Measurements from ENCODE around the gene WDR20. TPM values are rescaled to one million over a fixed set of nuclear protein-coding genes. Genes with fewer than 3 reads are reported as not detected.

The WDR20 gene
- total RNA-seq, 1 donor from 2014 or later: 28.5 TPM

DNA sequence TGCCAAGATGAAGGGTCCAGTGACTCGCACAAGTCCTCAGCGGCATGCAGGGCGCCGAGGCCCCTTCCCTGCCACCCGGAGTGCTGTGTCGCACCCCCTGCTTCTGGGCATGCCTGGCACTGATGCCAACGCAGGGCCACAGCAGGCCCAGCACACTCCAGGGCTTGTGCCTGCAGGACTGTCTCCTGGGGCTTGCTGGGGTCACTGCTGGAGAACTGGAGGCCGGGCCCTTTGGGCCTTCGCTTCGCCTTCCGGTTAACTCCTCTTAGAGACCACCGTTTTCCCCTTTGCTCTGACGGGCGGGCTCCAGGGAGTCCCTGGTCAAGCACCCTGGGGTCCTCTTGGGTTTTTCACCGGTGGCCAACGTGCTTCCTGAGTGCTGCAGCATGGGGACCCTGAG lies 79.6 kb downstream of the WDR20 start:
- no peak overlapping the region for H3K27ac Mint-ChIP-seq (ENCODE audit: unreplicated experiment)
- no peaks in the 10 kb centered on the region for H3K9me3 Mint-ChIP-seq (ENCODE audit: unreplicated experiment)
- no peak for DNase-seq (ENCODE audit: low spot score)
- H3K4me3 Mint-ChIP-seq (ENCODE audit: unreplicated experiment): no peak overlapping the region
- TF ChIP-seq, protein P1, sequence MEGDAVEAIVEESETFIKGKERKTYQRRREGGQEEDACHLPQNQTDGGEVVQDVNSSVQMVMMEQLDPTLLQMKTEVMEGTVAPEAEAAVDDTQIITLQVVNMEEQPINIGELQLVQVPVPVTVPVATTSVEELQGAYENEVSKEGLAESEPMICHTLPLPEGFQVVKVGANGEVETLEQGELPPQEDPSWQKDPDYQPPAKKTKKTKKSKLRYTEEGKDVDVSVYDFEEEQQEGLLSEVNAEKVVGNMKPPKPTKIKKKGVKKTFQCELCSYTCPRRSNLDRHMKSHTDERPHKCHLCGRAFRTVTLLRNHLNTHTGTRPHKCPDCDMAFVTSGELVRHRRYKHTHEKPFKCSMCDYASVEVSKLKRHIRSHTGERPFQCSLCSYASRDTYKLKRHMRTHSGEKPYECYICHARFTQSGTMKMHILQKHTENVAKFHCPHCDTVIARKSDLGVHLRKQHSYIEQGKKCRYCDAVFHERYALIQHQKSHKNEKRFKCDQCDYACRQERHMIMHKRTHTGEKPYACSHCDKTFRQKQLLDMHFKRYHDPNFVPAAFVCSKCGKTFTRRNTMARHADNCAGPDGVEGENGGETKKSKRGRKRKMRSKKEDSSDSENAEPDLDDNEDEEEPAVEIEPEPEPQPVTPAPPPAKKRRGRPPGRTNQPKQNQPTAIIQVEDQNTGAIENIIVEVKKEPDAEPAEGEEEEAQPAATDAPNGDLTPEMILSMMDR (IDR thresholded peaks at IDR 0.05; ENCODE audit: unreplicated experiment): no peak
- no peaks in the 10 kb centered on the region for H3K36me3 Mint-ChIP-seq (ENCODE audit: low read depth, unreplicated experiment)
- peaks cover 1% of the 10 kb centered on the region for H3K27me3 Mint-ChIP-seq (ENCODE audit: unreplicated experiment)
- peaks cover 6% of the 10 kb centered on the region for H3K4me1 Mint-ChIP-seq (ENCODE audit: unreplicated experiment)

DNA sequence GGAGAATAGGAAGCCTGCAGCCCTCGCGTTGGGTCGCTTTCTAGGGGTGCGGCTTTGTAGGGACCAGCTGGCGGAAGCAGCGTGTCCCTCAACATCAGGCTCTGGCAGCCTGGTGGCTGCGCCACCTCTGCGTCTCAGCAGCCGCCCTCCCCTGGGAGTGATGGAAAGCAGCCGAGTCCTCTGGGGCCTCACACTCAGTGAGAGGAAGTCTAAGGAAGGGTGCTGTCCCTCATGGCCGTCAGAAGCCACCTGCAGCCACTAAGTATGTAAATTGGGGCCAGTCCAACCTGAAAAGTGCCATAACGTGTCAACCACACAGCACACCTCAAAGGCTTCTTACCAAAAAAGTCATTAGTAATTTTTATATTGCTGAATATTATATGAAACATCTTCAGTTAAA lies 80.3 kb downstream of the WDR20 start:
- DNase-seq (ENCODE audit: low spot score): no peak
- peaks cover 6% of the 10 kb centered on the region for H3K4me1 Mint-ChIP-seq (ENCODE audit: unreplicated experiment)

DNA sequence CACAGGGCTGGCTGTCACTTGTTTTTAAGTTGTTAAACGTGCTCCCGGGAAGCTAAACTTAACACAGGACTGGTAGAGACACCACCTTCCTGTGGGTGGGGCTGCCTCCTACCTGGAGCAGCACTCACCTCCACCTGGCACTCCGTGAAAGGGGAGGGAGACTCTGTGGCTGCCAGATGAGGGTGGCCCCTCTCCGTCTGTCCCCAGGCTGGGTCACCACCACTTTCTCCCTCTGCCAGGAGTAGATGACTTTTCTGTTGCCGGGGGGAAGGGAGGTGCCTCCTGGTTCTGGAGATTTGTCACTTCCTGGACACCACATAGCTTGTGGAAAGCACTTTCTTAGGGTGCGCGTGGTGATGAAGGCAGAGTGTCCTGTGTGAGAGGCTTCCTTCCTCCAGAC lies 81.3 kb downstream of the WDR20 start:
- H3K4me1 Mint-ChIP-seq (ENCODE audit: unreplicated experiment): peaks cover 12% of the 10 kb centered on the region
- peaks cover 1% of the 10 kb centered on the region for H3K27me3 Mint-ChIP-seq (ENCODE audit: unreplicated experiment)
- TF ChIP-seq, protein P1 (IDR thresholded peaks at IDR 0.05; ENCODE audit: unreplicated experiment): no peak
- no peak overlapping the region for H3K4me3 Mint-ChIP-seq (ENCODE audit: unreplicated experiment)
- no peak overlapping the region for H3K27ac Mint-ChIP-seq (ENCODE audit: unreplicated experiment)
- no peaks in the 10 kb centered on the region for H3K36me3 Mint-ChIP-seq (ENCODE audit: low read depth, unreplicated experiment)
- no peak for DNase-seq (ENCODE audit: low spot score)
- no peaks in the 10 kb centered on the region for H3K9me3 Mint-ChIP-seq (ENCODE audit: unreplicated experiment)

More for the DNA sequence above, 80.3 kb downstream of the WDR20 start:
- Mint-ChIP-seq H3K27me3 (ENCODE audit: unreplicated experiment) (peaks cover 1% of the 10 kb centered on the region), H3K27ac (ENCODE audit: unreplicated experiment) (no peak overlapping the region), H3K9me3 (ENCODE audit: unreplicated experiment) (no peaks in the 10 kb centered on the region), H3K4me3 (ENCODE audit: unreplicated experiment) (no peak overlapping the region), H3K36me3 (ENCODE audit: low read depth, unreplicated experiment) (no peaks in the 10 kb centered on the region)
- TF ChIP-seq, protein P1 (IDR thresholded peaks at IDR 0.05; ENCODE audit: unreplicated experiment): no peak

DNA sequence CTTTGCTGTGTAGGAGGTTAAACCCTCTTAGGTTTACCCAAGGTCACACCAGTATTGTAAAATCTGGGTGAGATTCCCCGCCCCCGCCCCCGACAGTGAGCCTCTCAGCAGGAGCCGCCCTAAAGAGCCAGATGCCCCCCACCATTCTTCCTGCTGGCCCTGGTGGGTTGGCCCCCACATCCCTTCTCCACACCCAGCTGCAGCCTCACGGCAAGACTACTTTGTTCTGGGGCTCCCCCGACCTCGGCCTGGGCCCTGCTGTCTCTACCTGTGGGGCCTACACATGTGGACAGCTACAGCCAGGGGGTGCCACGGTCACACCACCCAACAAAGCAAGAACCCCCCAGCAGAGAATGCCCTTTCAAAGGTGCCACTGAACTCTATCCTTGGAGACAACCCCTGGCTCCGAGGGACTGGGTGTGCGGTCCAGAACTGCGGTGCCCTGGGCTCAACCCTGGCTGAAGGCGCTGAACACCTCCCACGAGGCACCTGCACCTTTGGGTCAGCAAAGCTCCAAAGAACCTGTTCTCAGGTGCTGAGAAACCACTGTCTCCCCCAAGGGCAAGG lies 82.4 kb downstream of the WDR20 start:
- no peak for DNase-seq (ENCODE audit: low spot score)
- Mint-ChIP-seq H3K4me3 (ENCODE audit: unreplicated experiment) (no peak overlapping the region), H3K9me3 (ENCODE audit: unreplicated experiment) (no peaks in the 10 kb centered on the region), H3K27ac (ENCODE audit: unreplicated experiment) (no peak overlapping the region), H3K27me3 (ENCODE audit: unreplicated experiment) (peaks cover 1% of the 10 kb centered on the region), H3K36me3 (ENCODE audit: low read depth, unreplicated experiment) (no peaks in the 10 kb centered on the region), H3K4me1 (ENCODE audit: unreplicated experiment) (peaks cover 13% of the 10 kb centered on the region)
- TF ChIP-seq, protein P1 (IDR thresholded peaks at IDR 0.05; ENCODE audit: unreplicated experiment): no peak

DNA sequence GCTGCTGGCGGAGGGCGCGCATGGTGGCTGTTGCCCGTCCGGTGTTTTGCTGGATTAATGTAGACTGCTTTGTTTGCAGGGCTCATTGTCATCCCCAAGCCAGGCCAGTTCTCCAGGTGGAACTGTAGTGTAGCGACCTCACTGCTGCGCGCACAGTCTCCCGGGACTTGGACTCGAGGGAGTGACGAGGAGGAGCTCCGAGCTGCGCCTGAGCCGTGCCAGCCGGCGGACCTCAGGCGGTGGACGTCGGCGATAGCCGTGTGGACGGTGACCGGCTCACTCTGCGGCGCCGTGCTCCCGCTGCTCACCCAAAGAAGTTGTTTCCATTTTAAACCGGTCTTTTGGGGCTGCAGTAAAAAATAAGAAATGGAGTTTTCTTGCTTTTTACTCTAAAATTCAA lies 83.1 kb downstream of the WDR20 start:
- no peak for DNase-seq (ENCODE audit: low spot score)
- Mint-ChIP-seq H3K4me3 (ENCODE audit: unreplicated experiment) (no peak overlapping the region), H3K36me3 (ENCODE audit: low read depth, unreplicated experiment) (no peaks in the 10 kb centered on the region), H3K9me3 (ENCODE audit: unreplicated experiment) (no peaks in the 10 kb centered on the region), H3K4me1 (ENCODE audit: unreplicated experiment) (peaks cover 13% of the 10 kb centered on the region), H3K27ac (ENCODE audit: unreplicated experiment) (no peak overlapping the region), H3K27me3 (ENCODE audit: unreplicated experiment) (peaks cover 1% of the 10 kb centered on the region)
- TF ChIP-seq, protein P1 (IDR thresholded peaks at IDR 0.05; ENCODE audit: unreplicated experiment): no peak

Data from endothelial cell (in vitro differentiated cells).